SK-N-SH (cell line): Measurements from ENCODE around the gene EPB41L4A. TPM values are rescaled to one million over a fixed set of nuclear protein-coding genes. Genes with fewer than 3 reads are reported as not detected.
"Not testable (repeated sequence)": the region's sequence is repeated elsewhere in the genome, so short reads cannot be mapped to it uniquely, and the experiment has no call there.

Experiments
- CTCF ChIA-PET: fragments of 300-600, 350-600 bp; formaldehyde crosslinking; extraction: SDS; loops from one replicate; lab custom pipeline; 2021; lab: Yijun Ruan, JAX
- POLR2A ChIA-PET: fragments of 350-600 bp; sonication (Branson Sonifier 250); formaldehyde crosslinking; extraction: SDS; loops from one replicate; lab custom pipeline; 2020; ENCODE audit warnings: antibody characterized with exemption, inconsistent platforms; lab: Yijun Ruan, JAX
- DNase-seq: peaks from one replicate; pipeline ENCODE4 v3.0.0; 2012
- H2AFZ ChIP-seq: fragments of 200-600 bp; sonication (generic); 2 replicates; pipeline ENCODE4 v1.8.1; 2016; ENCODE audit warnings: antibody characterized with exemption, mild to moderate bottlenecking, low read depth
- H3F3A ChIP-seq: fragments of 200-600 bp; sonication (generic); replicated peaks from 2 replicates; pipeline ENCODE3; 2016; ENCODE audit warnings: antibody characterized with exemption, mild to moderate bottlenecking; ENCODE audit not compliant: insufficient read depth
- H3K27ac ChIP-seq, 2 experiments: fragments of 200-500 bp in 1 of 2; fragments of 200-600 bp in 1 of 2; sonication (Bioruptor generic) in 1 of 2; sonication (generic), shearing (Covaris generic) in 1 of 2; 2 replicates each; pipeline versions ENCODE4 v1.5.1 to v1.6.1; 2014 to 2016; ENCODE audit warnings: low read depth in 2 of 2, inconsistent platforms in 1 of 2, low read length in 1 of 2, mild to moderate bottlenecking in 1 of 2, mixed read lengths in 1 of 2
- H3K27me3 ChIP-seq: fragments of 200-600 bp; sonication (generic), shearing (Covaris generic); 2 replicates; pipeline ENCODE4 v1.6.1; 2016; ENCODE audit warnings: mixed run types; ENCODE audit not compliant: insufficient read depth
- H3K36me3 ChIP-seq, 2 experiments: fragments of 200-500 bp in 1 of 2; fragments of 200-600 bp in 1 of 2; sonication (Bioruptor generic) in 1 of 2; sonication (generic) in 1 of 2; replicated peaks in 1 of 2; 2 replicates each; pipeline versions ENCODE3 to v1.5.1; 2014 to 2016; ENCODE audit warnings: low read length in 1 of 2, mild to moderate bottlenecking in 1 of 2; ENCODE audit not compliant: insufficient read depth in 2 of 2, control insufficient read depth in 1 of 2
- H3K4me1 ChIP-seq, 2 experiments: fragments of 200-500 bp in 1 of 2; fragments of 200-600 bp in 1 of 2; sonication (Bioruptor generic) in 1 of 2; sonication (generic), shearing (Covaris generic) in 1 of 2; 2 replicates each; pipeline versions ENCODE4 v1.5.1 to v1.6.1; 2014 to 2016; ENCODE audit warnings: low read depth in 1 of 2, low read length in 1 of 2, mixed run types in 1 of 2; ENCODE audit not compliant: insufficient read depth in 2 of 2, control insufficient read depth in 1 of 2
- H3K4me2 ChIP-seq: fragments of 200-600 bp; sonication (generic), shearing (Covaris generic); 2 replicates; pipeline ENCODE4 v1.6.1; 2017; ENCODE audit warnings: mixed run types
- H3K4me3 ChIP-seq, 2 experiments: fragments of 200-500 bp in 1 of 2; fragments of 200-600 bp in 1 of 2; sonication (Bioruptor generic) in 1 of 2; sonication (generic), shearing (Covaris generic) in 1 of 2; 2 replicates each; pipeline versions ENCODE4 v1.5.1 to v1.8.1; 2014 to 2016; ENCODE audit warnings: low read depth in 2 of 2, inconsistent platforms in 1 of 2, low read length in 1 of 2, mild to moderate bottlenecking in 1 of 2, mixed read lengths in 1 of 2, moderate library complexity in 1 of 2
- H3K79me2 ChIP-seq: fragments of 200-600 bp; sonication (generic); 2 replicates; pipeline ENCODE4 v1.8.1; 2017; ENCODE audit warnings: mild to moderate bottlenecking; ENCODE audit not compliant: insufficient read depth
- H3K9ac ChIP-seq: fragments of 200-600 bp; sonication (generic); 2 replicates; pipeline ENCODE4 v1.6.1; 2017; ENCODE audit warnings: mixed run types
- H3K9me2 ChIP-seq: fragments of 200-600 bp; sonication (generic); 2 replicates; pipeline ENCODE4 v1.6.1; 2017; ENCODE audit warnings: mixed run types
- H3K9me3 ChIP-seq: fragments of 200-600 bp; sonication (generic); 2 replicates; pipeline ENCODE4 v1.6.1; 2017; ENCODE audit warnings: mixed run types, mild to moderate bottlenecking, moderate library complexity
- H4K20me1 ChIP-seq: fragments of 200-600 bp; sonication (generic); 2 replicates; pipeline ENCODE4 v1.6.1; 2017; ENCODE audit warnings: mild to moderate bottlenecking, mixed run types; ENCODE audit not compliant: insufficient read depth
- CHD2 ChIP-seq: fragments of 150-350 bp; IDR thresholded peaks from 2 replicates; pipeline ENCODE4 v1.6.1; 2018; ENCODE audit warnings: low read length; ENCODE audit not compliant: partially characterized antibody
- EP300 ChIP-seq, 2 experiments: IDR thresholded peaks; 2 replicates each; pipeline versions ENCODE4 v1.4.0 to v1.6.1; 2012; ENCODE audit warnings: borderline replicate concordance in 1 of 2, low read depth in 1 of 2, low read length in 1 of 2
- FOXJ3 ChIP-seq: sonication (generic); formaldehyde crosslinking; IDR thresholded peaks from 2 replicates; pipeline ENCODE4 v1.5.1; 2020; ENCODE audit warnings: mild to moderate bottlenecking, missing genetic modification reagents
- MEF2A ChIP-seq: IDR thresholded peaks from 2 replicates; pipeline ENCODE4 v1.4.0; 2012; ENCODE audit warnings: low read depth, borderline replicate concordance
- RCOR1 ChIP-seq: fragments of 150-350 bp; IDR thresholded peaks from 2 replicates; pipeline ENCODE4 v1.6.1; 2017; ENCODE audit warnings: antibody characterized with exemption, low read length
- RFX5 ChIP-seq: IDR thresholded peaks from 2 replicates; pipeline ENCODE4 v1.6.1; 2012; ENCODE audit warnings: mild to moderate bottlenecking, improper control_type of control experiment, low read length
- WGBS: methylation state at CpG from one replicate; pipeline ENCODE4 v1.1.6; 2017; ENCODE audit warnings: low lambda C conversion rate; 5-methylcytosine and 5-hydroxymethylcytosine counted together
- polyA plus RNA-seq, 3 experiments: library from polyadenylated mRNA; depleted of rRNA; stranded (reverse); fragments of >200 nt; gene quantifications; 2 replicates each; pipeline ENCODE4 v1.2.3, GENCODE V29; 2012
- TF ChIP-seq, protein P1 (sequence below): IDR thresholded peaks from 2 replicates; pipeline ENCODE4 v1.4.0; 2012; ENCODE audit warnings: low read depth
- TF ChIP-seq, protein P2 (sequence below): fragments of 200-600 bp; sonication (generic); IDR thresholded peaks from 2 replicates; pipeline ENCODE4 v1.6.1; 2017; ENCODE audit warnings: antibody characterized with exemption, mild to moderate bottlenecking, moderate library complexity

Gene EPB41L4A
- polyA plus RNA-seq, 1 of the 3 experiments (the other 2 are of a cell fraction), result 0.07 TPM

DNA sequence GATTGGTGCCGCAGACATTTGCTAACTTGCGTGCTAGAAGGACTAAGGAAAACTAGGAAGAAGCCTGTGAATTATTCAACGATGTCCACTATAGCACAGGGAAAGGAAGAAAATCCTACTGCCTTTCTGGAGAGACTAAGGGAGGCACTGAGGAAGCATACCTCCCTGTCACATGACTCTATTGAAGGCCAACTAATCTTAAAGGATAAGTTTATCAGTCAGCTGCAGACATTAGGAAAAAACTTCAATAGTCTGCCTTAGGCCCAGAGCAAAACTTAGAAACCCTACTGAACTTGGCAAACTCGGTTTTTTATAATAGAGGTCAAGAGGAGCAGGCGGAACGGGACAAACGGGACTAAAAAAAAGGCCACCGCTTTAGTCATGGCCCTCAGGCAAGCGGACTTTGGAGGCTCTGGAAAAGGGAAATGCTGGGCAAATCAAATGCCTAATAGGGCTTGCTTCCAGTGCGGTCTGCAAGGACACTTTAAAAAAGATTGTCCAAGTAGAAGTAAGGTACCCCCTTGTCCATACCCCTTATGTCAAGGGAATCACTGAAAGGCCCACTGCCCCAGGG is 28.2 kb upstream of the EPB41L4A start:
- POLR2A ChIA-PET, H3K4me2 ChIP-seq, H3K9me3 ChIP-seq, CTCF ChIA-PET, H3K4me1 ChIP-seq, DNase-seq, H3K27me3 ChIP-seq, H3F3A ChIP-seq, H3K4me3 ChIP-seq, H2AFZ ChIP-seq, H3K36me3 ChIP-seq, H3K27ac ChIP-seq, H4K20me1 ChIP-seq, H3K9me2 ChIP-seq, H3K79me2 ChIP-seq, H3K9ac ChIP-seq: not testable (repeated sequence)
- WGBS, result 47% methylated on average over 10 of the region's 10 CpGs

DNA sequence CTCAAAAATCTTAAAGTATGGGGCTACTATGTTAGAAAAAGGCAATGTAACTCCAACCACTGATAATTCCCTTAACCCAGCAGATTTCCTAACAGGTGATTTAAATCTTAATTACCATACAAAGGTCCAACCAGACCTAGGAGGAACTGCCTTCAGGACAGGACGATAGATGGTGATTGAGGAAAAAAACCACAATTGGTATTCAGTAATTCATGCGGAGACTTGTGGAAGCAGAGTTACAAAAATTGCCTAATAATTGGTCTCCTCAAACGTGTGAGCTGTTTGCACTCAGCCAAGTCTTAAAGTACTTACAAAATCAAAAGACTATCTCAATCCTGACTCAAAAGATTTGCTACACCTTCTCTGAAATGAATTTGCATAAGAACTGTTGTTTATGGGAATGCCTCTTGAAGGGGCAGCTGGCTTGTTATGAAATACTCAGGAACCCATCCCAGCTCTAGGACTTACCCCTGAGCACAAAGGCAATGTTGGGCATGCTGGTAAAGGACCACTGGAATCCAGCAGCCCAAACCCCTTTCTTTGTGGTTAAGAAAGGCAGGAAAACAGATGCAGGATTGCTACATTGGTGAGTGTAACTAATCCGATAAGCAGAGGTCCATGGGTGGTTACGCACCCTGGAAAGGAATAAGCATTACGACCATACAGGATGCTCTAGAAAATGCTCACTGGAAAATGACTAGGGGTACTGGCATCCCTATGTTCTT is 26.7 kb upstream of the EPB41L4A start:
- CTCF ChIA-PET, result no interaction called here

DNA sequence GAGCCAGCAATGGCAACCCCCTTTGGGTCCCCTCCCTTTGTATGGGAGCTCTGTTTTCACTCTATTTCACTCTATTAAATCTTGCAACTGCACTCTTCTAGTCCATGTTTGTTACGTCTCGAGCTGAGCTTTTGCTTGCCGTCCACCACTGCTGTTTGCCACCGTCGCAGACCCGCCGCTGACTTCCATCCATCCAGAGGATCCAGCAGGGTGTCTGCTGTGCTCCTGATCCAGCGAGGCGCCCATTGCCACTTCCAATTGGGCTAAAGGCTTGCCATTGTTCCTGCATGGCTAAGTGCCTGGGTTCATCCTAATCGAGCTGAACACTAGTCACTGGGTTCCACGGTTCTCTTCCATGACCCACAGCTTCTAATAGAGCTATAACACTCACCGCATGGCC is 24.9 kb upstream of the EPB41L4A start:
- H3F3A ChIP-seq, H4K20me1 ChIP-seq, H2AFZ ChIP-seq, H3K9me2 ChIP-seq, H3K9ac ChIP-seq, DNase-seq, H3K27ac ChIP-seq, H3K36me3 ChIP-seq, H3K4me2 ChIP-seq, H3K9me3 ChIP-seq, POLR2A ChIA-PET, H3K27me3 ChIP-seq, H3K4me3 ChIP-seq, H3K79me2 ChIP-seq, H3K4me1 ChIP-seq: not testable (repeated sequence)
- CTCF ChIA-PET, result interaction anchor here (0.9 kb wide), 1 partner anchor 23 kb away, joined by 3 read pairs; no protein-coding TSS in a partner anchor
- 57% methylated on average over 12 of the region's 12 CpGs for WGBS

More for the DNA sequence above, 26.7 kb upstream of the EPB41L4A start:
- H2AFZ ChIP-seq, result no peak overlapping the region
- no peaks in the 10 kb centered on the region for H3K4me1 ChIP-seq
- DNase-seq, result no peak
- H3F3A ChIP-seq, result no peaks in the 10 kb centered on the region
- no peaks in the 10 kb centered on the region for H3K36me3 ChIP-seq
- 63% methylated on average over 6 of the region's 6 CpGs for WGBS
- H3K9me3 ChIP-seq, result no peaks in the 10 kb centered on the region
- no peak overlapping the region for H3K4me2 ChIP-seq
- no peak for TF ChIP-seq CHD2
- TF ChIP-seq EP300 (IDR thresholded peaks at IDR 0.05; ENCODE audit: borderline replicate concordance in 1 of 2, low read depth in 1 of 2, low read length in 1 of 2), result no peak
- no peak for TF ChIP-seq MEF2A
- no peaks in the 10 kb centered on the region for H3K79me2 ChIP-seq
- H3K9me2 ChIP-seq, result no peaks in the 10 kb centered on the region
- POLR2A ChIA-PET, result no interaction called here
- no peaks in the 10 kb centered on the region for H3K27me3 ChIP-seq
- no peak overlapping the region for H3K4me3 ChIP-seq
- H3K9ac ChIP-seq, result no peak overlapping the region
- no peak overlapping the region for H3K27ac ChIP-seq
- no peaks in the 10 kb centered on the region for H4K20me1 ChIP-seq

DNA sequence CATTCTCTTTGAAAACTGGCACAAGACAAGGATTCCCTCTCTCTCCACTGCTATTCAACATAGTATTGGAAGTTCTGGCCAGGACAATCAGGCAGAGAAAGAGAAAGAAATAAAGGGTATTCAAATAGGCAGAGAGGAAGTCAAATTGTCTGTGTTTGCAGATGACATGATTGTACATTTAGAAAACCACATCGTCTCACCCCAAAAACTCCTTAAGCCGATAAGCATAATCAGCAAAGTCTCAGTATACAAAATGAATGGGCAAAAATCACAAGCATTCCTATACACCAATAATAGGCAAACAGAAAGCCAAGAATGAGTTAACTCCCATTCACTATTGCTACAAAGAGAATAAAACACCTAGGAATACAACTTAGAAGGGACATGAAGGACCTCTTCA is 21.0 kb upstream of the EPB41L4A start:
- H4K20me1 ChIP-seq, result no peaks in the 10 kb centered on the region
- no peaks in the 10 kb centered on the region for H3K27me3 ChIP-seq
- ChIA-PET CTCF (no interaction called here), POLR2A (no interaction called here)
- no peaks in the 10 kb centered on the region for H3K79me2 ChIP-seq
- H3K9ac ChIP-seq, result no peak overlapping the region
- H3K27ac ChIP-seq, result no peak overlapping the region
- no peak for TF ChIP-seq RFX5
- TF ChIP-seq, protein P1, sequence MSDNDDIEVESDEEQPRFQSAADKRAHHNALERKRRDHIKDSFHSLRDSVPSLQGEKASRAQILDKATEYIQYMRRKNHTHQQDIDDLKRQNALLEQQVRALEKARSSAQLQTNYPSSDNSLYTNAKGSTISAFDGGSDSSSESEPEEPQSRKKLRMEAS, result no peak
- no peak for TF ChIP-seq EP300 (IDR thresholded peaks at IDR 0.05; ENCODE audit: borderline replicate concordance in 1 of 2, low read depth in 1 of 2, low read length in 1 of 2)
- TF ChIP-seq, protein P2, sequence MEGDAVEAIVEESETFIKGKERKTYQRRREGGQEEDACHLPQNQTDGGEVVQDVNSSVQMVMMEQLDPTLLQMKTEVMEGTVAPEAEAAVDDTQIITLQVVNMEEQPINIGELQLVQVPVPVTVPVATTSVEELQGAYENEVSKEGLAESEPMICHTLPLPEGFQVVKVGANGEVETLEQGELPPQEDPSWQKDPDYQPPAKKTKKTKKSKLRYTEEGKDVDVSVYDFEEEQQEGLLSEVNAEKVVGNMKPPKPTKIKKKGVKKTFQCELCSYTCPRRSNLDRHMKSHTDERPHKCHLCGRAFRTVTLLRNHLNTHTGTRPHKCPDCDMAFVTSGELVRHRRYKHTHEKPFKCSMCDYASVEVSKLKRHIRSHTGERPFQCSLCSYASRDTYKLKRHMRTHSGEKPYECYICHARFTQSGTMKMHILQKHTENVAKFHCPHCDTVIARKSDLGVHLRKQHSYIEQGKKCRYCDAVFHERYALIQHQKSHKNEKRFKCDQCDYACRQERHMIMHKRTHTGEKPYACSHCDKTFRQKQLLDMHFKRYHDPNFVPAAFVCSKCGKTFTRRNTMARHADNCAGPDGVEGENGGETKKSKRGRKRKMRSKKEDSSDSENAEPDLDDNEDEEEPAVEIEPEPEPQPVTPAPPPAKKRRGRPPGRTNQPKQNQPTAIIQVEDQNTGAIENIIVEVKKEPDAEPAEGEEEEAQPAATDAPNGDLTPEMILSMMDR, result no peak
- TF ChIP-seq RCOR1, result no peak
- TF ChIP-seq FOXJ3 (CRISPR knock-in tag), result no peak
- H2AFZ ChIP-seq, result no peak overlapping the region
- no peaks in the 10 kb centered on the region for H3K9me2 ChIP-seq
- no peaks in the 10 kb centered on the region; a peak in 1 of 4 replicates for H3K4me1 ChIP-seq
- DNase-seq, result no peak
- no peak overlapping the region for H3K4me3 ChIP-seq
- H3K36me3 ChIP-seq, result no peaks in the 10 kb centered on the region
- H3K9me3 ChIP-seq, result no peaks in the 10 kb centered on the region
- 56% methylated on average over 2 of the region's 2 CpGs for WGBS
- no peak overlapping the region for H3K4me2 ChIP-seq
- no peaks in the 10 kb centered on the region for H3F3A ChIP-seq
